GM12878 (cell line): ENCODE measurements around the gene PRSS16. TPM values are rescaled to one million over a fixed set of nuclear protein-coding genes. Genes with fewer than 3 reads are reported as not detected.
"Not testable (repeated sequence)": the region's sequence is repeated elsewhere in the genome, so short reads cannot be mapped to it uniquely, and the experiment has no call there.

Experiments used
- ATAC-seq: fragments of 200-7000 bp; cut with Tn5 transposase; 3 replicates; pipeline ENCODE4 v1.9.1; 2020; ENCODE audit warnings: mild to moderate bottlenecking, moderate library complexity
- BruUV-seq: library from RNA; stranded (reverse); fragments of 400-500 nt; replicated peaks from 2 replicates; lab custom pipeline; 2021; lab: Mats Ljungman, UMichigan
- CTCF ChIA-PET: fragments of 300-600 bp; sonication (Branson Sonifier 250); formaldehyde crosslinking; extraction: SDS; loops from one replicate; lab custom pipeline; 2021; ENCODE audit warnings: inconsistent platforms; lab: Yijun Ruan, JAX
- POLR2A ChIA-PET: fragments of 350-600 bp; formaldehyde crosslinking; extraction: SDS; loops from one replicate; lab custom pipeline; 2021; ENCODE audit warnings: inconsistent platforms; lab: Charles Lee
- RAD21 ChIA-PET: fragments of 300-600 bp; sonication (Branson Sonifier 250); formaldehyde crosslinking; loops from one replicate; lab custom pipeline; 2023; ENCODE audit warnings: antibody characterized with exemption; ENCODE audit not compliant: unreplicated experiment; lab: Charles Lee
- SMC1A ChIA-PET: fragments of 300-600 bp; sonication (Branson Sonifier 250); formaldehyde crosslinking; loops from one replicate; lab custom pipeline; 2023; ENCODE audit not compliant: unreplicated experiment, uncharacterized antibody; lab: Charles Lee
- DNase-seq: peaks from one replicate; pipeline ENCODE4 v3.0.0-alpha.2; 2011; ENCODE audit warnings: low read depth, low spot score
- FAIRE-seq: peaks from 3 replicates; lab custom pipeline; 2011; peaks lifted over from hg19 to GRCh38; lab: Jason Lieb, UNC
- H2AFZ ChIP-seq: 2 replicates; pipeline ENCODE4 v1.6.0; 2011; ENCODE audit warnings: low read depth, low read length, control low read depth; ENCODE audit not compliant: control insufficient read depth
- H3K27ac ChIP-seq: 2 replicates; pipeline ENCODE4 v1.5.1; 2011; ENCODE audit warnings: control low read depth; ENCODE audit not compliant: control insufficient read depth, insufficient read depth
- H3K27me3 ChIP-seq, 2 experiments: replicated peaks in 1 of 2; 2 replicates each; pipeline versions ENCODE4 v1.6.0 to v1.6.1; 2011; ENCODE audit warnings: low read length in 1 of 2; ENCODE audit not compliant: control insufficient read depth in 2 of 2, insufficient read depth in 2 of 2
- H3K36me3 ChIP-seq, 2 experiments: 2 replicates each; pipeline ENCODE4 v1.5.1; 2011; ENCODE audit warnings: low read length in 1 of 2; ENCODE audit not compliant: control insufficient read depth in 2 of 2, insufficient read depth in 2 of 2
- H3K4me1 ChIP-seq: 2 replicates; pipeline ENCODE4 v1.6.1; 2011; ENCODE audit warnings: mild to moderate bottlenecking, low read length, moderate library complexity, mixed read lengths; ENCODE audit not compliant: control insufficient read depth, insufficient read depth
- H3K4me2 ChIP-seq: 2 replicates; pipeline ENCODE4 v1.6.0; 2011; ENCODE audit warnings: control low read depth; ENCODE audit not compliant: control insufficient read depth, insufficient read depth
- H3K4me3 ChIP-seq: fragments of 200-600 bp; sonication (generic); 2 replicates; pipeline ENCODE4 v1.5.1; 2016
- H3K79me2 ChIP-seq: 2 replicates; pipeline ENCODE4 v1.6.0; 2011; ENCODE audit warnings: low read length; ENCODE audit not compliant: control insufficient read depth, insufficient read depth
- H3K9ac ChIP-seq: 2 replicates; pipeline ENCODE4 v1.8.0; 2011; ENCODE audit warnings: low read length, control low read depth, mixed read lengths; ENCODE audit not compliant: control insufficient read depth, insufficient read depth
- H3K9me3 ChIP-seq: replicated peaks from 3 replicates; pipeline ENCODE4 v1.5.1; 2011; ENCODE audit warnings: mild to moderate bottlenecking, low read length; ENCODE audit not compliant: control insufficient read depth, insufficient read depth
- H4K20me1 ChIP-seq: 2 replicates; pipeline ENCODE4 v1.6.0; 2011; ENCODE audit not compliant: control insufficient read depth, insufficient read depth
- BHLHE40 ChIP-seq, 2 experiments: fragments of 450-650 bp in 1 of 2; IDR thresholded peaks; 2 replicates each; pipeline ENCODE4 v1.6.1; 2011 to 2017; ENCODE audit warnings: low read depth in 2 of 2, borderline replicate concordance in 1 of 2, improper control_type of control experiment in 1 of 2, low read length in 1 of 2, mild to moderate bottlenecking in 1 of 2
- CHD2 ChIP-seq: IDR thresholded peaks from 2 replicates; pipeline ENCODE4 v1.6.1; 2011; ENCODE audit warnings: low read depth, low read length, improper control_type of control experiment, borderline replicate concordance
- HDAC2 ChIP-seq: fragments of 200-600 bp; sonication (generic); IDR thresholded peaks from 2 replicates; pipeline ENCODE4 v1.6.1; 2017
- KDM1A ChIP-seq: fragments of 200-600 bp; sonication (generic); IDR thresholded peaks from 2 replicates; pipeline ENCODE4 v1.6.1; 2016; ENCODE audit warnings: borderline replicate concordance
- KLF5 ChIP-seq: fragments of 450-650 bp; IDR thresholded peaks from 2 replicates; pipeline ENCODE4 v1.6.1; 2014; ENCODE audit warnings: mild to moderate bottlenecking; ENCODE audit not compliant: partially characterized antibody
- MXI1 ChIP-seq: fragments of 150-350 bp; IDR thresholded peaks from 2 replicates; pipeline ENCODE4 v1.6.1; 2011; ENCODE audit warnings: low read depth, mild to moderate bottlenecking, inconsistent platforms, low read length, improper control_type of control experiment
- MYB ChIP-seq: fragments of 150-350 bp; IDR thresholded peaks from 2 replicates; pipeline ENCODE4 v1.6.1; 2014; ENCODE audit warnings: mild to moderate bottlenecking, low read depth, low read length, borderline replicate concordance
- NFIC ChIP-seq: IDR thresholded peaks from 2 replicates; pipeline ENCODE4 v1.6.1; 2012; ENCODE audit warnings: low read depth, mild to moderate bottlenecking, inconsistent platforms, low read length, moderate library complexity
- PML ChIP-seq: IDR thresholded peaks from 2 replicates; pipeline ENCODE4 v1.6.1; 2012; ENCODE audit warnings: low read length, inconsistent platforms
- POU2F2 ChIP-seq: IDR thresholded peaks from 3 replicates; pipeline ENCODE4 v1.6.1; 2011; ENCODE audit warnings: low read depth, mild to moderate bottlenecking, low read length, borderline replicate concordance
- RELA ChIP-seq: fragments of 450-650 bp; IDR thresholded peaks from 2 replicates; pipeline ENCODE4 v1.8.0; 2014; ENCODE audit warnings: borderline replicate concordance; ENCODE audit not compliant: partially characterized antibody
- RUNX3 ChIP-seq: IDR thresholded peaks from 2 replicates; pipeline ENCODE4 v1.6.1; 2012; ENCODE audit warnings: low read length, inconsistent platforms
- SMARCA5 ChIP-seq: fragments of 450-650 bp; IDR thresholded peaks from 2 replicates; pipeline ENCODE4 v1.6.1; 2017; ENCODE audit warnings: mild to moderate bottlenecking
- YBX1 ChIP-seq: fragments of 450-650 bp; IDR thresholded peaks from 2 replicates; pipeline ENCODE4 v1.6.1; 2016; ENCODE audit warnings: antibody characterized with exemption
- WGBS: methylation state at CpG from one replicate; pipeline ENCODE4 v1.1.6; 2016; ENCODE audit warnings: low lambda C conversion rate; ENCODE audit not compliant: insufficient replicate concordance, insufficient coverage; ENCODE audit errors: missing lambda C conversion rate; 5-methylcytosine and 5-hydroxymethylcytosine counted together
- in situ Hi-C: fragments of 300-500 bp; cut with MboI; formaldehyde crosslinking; loops from 9 replicates; pipeline ENCODE4 v1.14.3; 2018; ENCODE audit warnings: mixed read lengths
- intact Hi-C: fragments of 100-400 bp; cut with micrococcal nuclease; formaldehyde crosslinking; loops from one replicate; pipeline ENCODE4 v1.14.2; 2022; ENCODE audit not compliant: unreplicated experiment
- polyA plus RNA-seq, 11 experiments: library from polyadenylated mRNA; depleted of rRNA in 4 of 11; unstranded in 6 of 11; stranded (reverse) in 5 of 11; fragments of >200 nt; fragmentation: Nextera tagmentation in 4 of 11; fragmentation: Illumina TruSeq in 1 of 11; extraction: Ambion mirVana in 4 of 11; extraction: Trizol in 1 of 11; gene quantifications; 1 replicate in 1 of 11; 2 replicates in 10 of 11; pipeline versions ENCODE4 v1.2.1 to v1.2.3, GENCODE V29; 2011 to 2016; ENCODE audit warnings: inconsistent platforms in 2 of 11, missing spikeins in 2 of 11, low read depth in 1 of 11
- total RNA-seq, 4 experiments: library from RNA; depleted of rRNA in 3 of 4; stranded (reverse); fragments of >200 nt in 3 of 4; fragmentation: Illumina TruSeq in 1 of 4; extraction: Trizol in 1 of 4; gene quantifications; 2 replicates each; pipeline versions ENCODE4 v1.2.1 to v1.2.3, GENCODE V29; 2013 to 2021
- TF ChIP-seq, protein P1 (sequence below): fragments of 450-650 bp; IDR thresholded peaks from 2 replicates; pipeline ENCODE4 v1.6.1; 2016; ENCODE audit warnings: mild to moderate bottlenecking
- TF ChIP-seq, protein P2 (sequence below): IDR thresholded peaks from 2 replicates; pipeline ENCODE4 v1.6.1; 2012; ENCODE audit warnings: low read depth, low read length, improper control_type of control experiment
- TF ChIP-seq, protein P3 (sequence below): fragments of 450-650 bp; conservative IDR thresholded peaks from 2 replicates; pipeline ENCODE4 v1.6.1; 2017; ENCODE audit warnings: mild to moderate bottlenecking, moderate library complexity

Gene PRSS16
- total and polyA plus RNA-seq, 10 of the 15 experiments (the other 5 are each of a cell fraction or from before 2014, with no cell fraction given) = 2.1 to 12.8 (median 6.6) TPM

DNA sequence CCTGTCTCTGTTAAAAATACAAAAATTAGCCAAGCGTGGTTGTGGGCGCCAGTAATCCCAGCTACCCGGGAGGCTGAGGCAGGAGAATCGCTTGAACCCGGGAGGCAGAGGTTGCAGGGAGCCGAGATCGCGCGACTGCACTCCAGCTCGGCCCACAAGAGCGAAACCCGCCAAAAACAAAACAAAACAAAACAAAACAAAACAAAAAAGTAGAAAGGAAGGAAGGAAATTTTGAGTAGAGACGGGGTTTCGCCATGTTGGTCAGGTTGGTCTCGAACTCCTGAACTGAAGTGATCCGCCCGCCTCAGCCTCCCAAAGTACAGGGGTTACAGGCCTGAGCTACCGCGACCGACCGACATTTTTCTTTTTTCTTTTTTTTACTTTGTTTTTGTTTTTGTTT, 30.6 kb upstream of the PRSS16 start:
- H3K36me3 ChIP-seq = no peaks in the 10 kb centered on the region
- no TSS peak for BruUV-seq
- ChIA-PET POLR2A (no interaction called here), RAD21 (no interaction called here), CTCF (no interaction called here), SMC1A (no interaction called here)
- no peak overlapping the region for H3K9ac ChIP-seq
- no peak for FAIRE-seq
- in situ Hi-C loops = no loop called here
- H4K20me1 ChIP-seq = no peaks in the 10 kb centered on the region
- no peaks in the 10 kb centered on the region for H3K4me1 ChIP-seq
- no peak overlapping the region for H3K4me3 ChIP-seq
- no peak for DNase-seq
- no peaks in the 10 kb centered on the region for H3K27me3 ChIP-seq
- 78% methylated on average over 21 of the region's 21 CpGs for WGBS
- H3K79me2 ChIP-seq = no peaks in the 10 kb centered on the region
- H3K4me2 ChIP-seq = no peak overlapping the region
- H3K9me3 ChIP-seq = no peaks in the 10 kb centered on the region; the same call in 2 of the 3 replicates
- no peak for ATAC-seq
- intact Hi-C loops = no loop called here
- no peak overlapping the region for H3K27ac ChIP-seq
- TF ChIP-seq RELA (no peak), KDM1A (no peak), MXI1 (no peak), MYB (no peak), KLF5 (no peak), YBX1 (no peak), POU2F2 (no peak), SMARCA5 (no peak), BHLHE40 (IDR thresholded peaks at IDR 0.05; ENCODE audit: borderline replicate concordance in 1 of 2, low read depth in 2 of 2, low read length in 1 of 2) (no peak), NFIC (no peak), PML (no peak), RUNX3 (no peak), CHD2 (no peak), HDAC2 (no peak)
- TF ChIP-seq, protein P1, sequence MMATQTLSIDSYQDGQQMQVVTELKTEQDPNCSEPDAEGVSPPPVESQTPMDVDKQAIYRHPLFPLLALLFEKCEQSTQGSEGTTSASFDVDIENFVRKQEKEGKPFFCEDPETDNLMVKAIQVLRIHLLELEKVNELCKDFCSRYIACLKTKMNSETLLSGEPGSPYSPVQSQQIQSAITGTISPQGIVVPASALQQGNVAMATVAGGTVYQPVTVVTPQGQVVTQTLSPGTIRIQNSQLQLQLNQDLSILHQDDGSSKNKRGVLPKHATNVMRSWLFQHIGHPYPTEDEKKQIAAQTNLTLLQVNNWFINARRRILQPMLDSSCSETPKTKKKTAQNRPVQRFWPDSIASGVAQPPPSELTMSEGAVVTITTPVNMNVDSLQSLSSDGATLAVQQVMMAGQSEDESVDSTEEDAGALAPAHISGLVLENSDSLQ = no peak
- TF ChIP-seq, protein P2, sequence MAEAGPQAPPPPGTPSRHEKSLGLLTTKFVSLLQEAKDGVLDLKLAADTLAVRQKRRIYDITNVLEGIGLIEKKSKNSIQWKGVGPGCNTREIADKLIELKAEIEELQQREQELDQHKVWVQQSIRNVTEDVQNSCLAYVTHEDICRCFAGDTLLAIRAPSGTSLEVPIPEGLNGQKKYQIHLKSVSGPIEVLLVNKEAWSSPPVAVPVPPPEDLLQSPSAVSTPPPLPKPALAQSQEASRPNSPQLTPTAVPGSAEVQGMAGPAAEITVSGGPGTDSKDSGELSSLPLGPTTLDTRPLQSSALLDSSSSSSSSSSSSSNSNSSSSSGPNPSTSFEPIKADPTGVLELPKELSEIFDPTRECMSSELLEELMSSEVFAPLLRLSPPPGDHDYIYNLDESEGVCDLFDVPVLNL = no peak
- TF ChIP-seq, protein P3, sequence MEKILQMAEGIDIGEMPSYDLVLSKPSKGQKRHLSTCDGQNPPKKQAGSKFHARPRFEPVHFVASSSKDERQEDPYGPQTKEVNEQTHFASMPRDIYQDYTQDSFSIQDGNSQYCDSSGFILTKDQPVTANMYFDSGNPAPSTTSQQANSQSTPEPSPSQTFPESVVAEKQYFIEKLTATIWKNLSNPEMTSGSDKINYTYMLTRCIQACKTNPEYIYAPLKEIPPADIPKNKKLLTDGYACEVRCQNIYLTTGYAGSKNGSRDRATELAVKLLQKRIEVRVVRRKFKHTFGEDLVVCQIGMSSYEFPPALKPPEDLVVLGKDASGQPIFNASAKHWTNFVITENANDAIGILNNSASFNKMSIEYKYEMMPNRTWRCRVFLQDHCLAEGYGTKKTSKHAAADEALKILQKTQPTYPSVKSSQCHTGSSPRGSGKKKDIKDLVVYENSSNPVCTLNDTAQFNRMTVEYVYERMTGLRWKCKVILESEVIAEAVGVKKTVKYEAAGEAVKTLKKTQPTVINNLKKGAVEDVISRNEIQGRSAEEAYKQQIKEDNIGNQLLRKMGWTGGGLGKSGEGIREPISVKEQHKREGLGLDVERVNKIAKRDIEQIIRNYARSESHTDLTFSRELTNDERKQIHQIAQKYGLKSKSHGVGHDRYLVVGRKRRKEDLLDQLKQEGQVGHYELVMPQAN = no peak
- no peak overlapping the region for H2AFZ ChIP-seq

DNA sequence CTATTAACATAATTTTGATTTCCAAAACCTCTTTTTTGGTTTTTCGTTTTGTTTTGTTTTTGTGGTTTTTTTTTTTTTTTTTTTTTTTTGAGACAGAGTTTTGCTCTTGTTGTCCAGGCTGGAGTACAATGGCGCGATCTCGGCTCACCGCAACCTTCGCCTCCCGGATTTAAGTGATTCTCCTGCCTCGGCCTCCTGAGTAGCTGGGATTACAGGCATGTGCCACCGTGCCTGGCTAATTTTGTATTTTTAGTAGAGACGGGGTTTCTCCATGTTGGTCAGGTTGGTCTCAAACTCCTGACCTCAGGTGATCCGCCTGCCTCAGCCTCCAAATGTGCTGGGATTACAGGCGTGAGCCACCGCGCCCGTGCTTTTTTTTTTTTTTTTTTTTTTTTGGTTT, 24.5 kb upstream of the PRSS16 start:
- SMC1A ChIA-PET, H3K9ac ChIP-seq, H3K79me2 ChIP-seq, H3K36me3 ChIP-seq, DNase-seq, in situ Hi-C loops, RAD21 ChIA-PET, H4K20me1 ChIP-seq, ATAC-seq, H3K4me2 ChIP-seq, H3K27me3 ChIP-seq, H3K4me3 ChIP-seq, FAIRE-seq, H3K4me1 ChIP-seq, H3K27ac ChIP-seq, H2AFZ ChIP-seq, BruUV-seq, CTCF ChIA-PET, H3K9me3 ChIP-seq, intact Hi-C loops: not testable (repeated sequence)
- 57% methylated on average over 8 of the region's 15 CpGs for WGBS
- POLR2A ChIA-PET = interaction anchor here (0.6 kb wide), 1 partner anchor 208 kb away, joined by 4 read pairs; no protein-coding TSS in a partner anchor
